AG09319 (cell line): ENCODE measurements around the gene TSEN34.
A peak's percentile ranks its signal among the peaks of the same experiment; 100 is the strongest.
"Not testable (repeated sequence)": the region's sequence is repeated elsewhere in the genome, so short reads cannot be mapped to it uniquely, and the experiment has no call there.

Experiments
- DNase-seq: peaks from one replicate; pipeline ENCODE4 v3.0.0-alpha.2; 2010; ENCODE audit warnings: low read depth; ENCODE audit errors: extremely low read depth
- TF ChIP-seq, protein P1 (sequence below): IDR thresholded peaks from 2 replicates; pipeline ENCODE4 v1.5.1; 2011; ENCODE audit warnings: low read depth, mild to moderate bottlenecking, inconsistent platforms, low read length, moderate library complexity

The TSEN34 gene

DNA sequence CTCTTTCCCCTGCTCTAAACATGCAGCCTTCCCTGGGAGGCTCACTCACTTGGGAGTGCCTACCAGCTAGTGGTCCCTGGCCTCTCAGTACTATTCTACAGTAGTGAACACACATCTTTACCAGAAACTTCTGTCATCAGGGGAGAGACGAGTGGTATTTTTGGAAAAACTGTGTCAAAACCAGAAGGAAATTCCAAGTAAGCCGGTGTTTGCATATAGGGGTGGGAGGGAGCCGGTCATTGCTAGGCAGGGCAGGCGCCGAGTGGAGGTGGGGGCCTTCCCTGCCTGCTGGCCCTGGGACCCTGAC lies 16.5 kb downstream of the TSEN34 start:
- TF ChIP-seq, protein P1, sequence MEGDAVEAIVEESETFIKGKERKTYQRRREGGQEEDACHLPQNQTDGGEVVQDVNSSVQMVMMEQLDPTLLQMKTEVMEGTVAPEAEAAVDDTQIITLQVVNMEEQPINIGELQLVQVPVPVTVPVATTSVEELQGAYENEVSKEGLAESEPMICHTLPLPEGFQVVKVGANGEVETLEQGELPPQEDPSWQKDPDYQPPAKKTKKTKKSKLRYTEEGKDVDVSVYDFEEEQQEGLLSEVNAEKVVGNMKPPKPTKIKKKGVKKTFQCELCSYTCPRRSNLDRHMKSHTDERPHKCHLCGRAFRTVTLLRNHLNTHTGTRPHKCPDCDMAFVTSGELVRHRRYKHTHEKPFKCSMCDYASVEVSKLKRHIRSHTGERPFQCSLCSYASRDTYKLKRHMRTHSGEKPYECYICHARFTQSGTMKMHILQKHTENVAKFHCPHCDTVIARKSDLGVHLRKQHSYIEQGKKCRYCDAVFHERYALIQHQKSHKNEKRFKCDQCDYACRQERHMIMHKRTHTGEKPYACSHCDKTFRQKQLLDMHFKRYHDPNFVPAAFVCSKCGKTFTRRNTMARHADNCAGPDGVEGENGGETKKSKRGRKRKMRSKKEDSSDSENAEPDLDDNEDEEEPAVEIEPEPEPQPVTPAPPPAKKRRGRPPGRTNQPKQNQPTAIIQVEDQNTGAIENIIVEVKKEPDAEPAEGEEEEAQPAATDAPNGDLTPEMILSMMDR, result no peak
- DNase-seq, result no peak

GRCh38 chr19:54207983-54208783 lies 17.1 kb downstream of the TSEN34 start:
- TF ChIP-seq, protein P1, result no peak
- peak; percentile 73 for DNase-seq

DNA sequence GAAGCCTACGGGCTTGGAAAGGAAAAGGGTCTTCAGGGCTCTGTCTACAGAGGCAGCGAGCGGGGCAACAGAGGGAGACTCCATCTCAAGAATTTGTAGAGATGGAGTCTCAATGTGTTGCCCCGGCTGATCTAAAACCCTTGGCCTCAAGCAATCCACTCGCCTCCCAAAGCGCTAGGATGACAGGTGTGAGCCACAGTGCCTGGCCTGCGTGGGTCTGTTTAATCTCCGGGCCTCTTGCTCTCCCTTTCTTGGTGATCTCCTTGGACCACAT lies 17.6 kb downstream of the TSEN34 start:
- DNase-seq, result no peak
- TF ChIP-seq, protein P1, result no peak

DNA sequence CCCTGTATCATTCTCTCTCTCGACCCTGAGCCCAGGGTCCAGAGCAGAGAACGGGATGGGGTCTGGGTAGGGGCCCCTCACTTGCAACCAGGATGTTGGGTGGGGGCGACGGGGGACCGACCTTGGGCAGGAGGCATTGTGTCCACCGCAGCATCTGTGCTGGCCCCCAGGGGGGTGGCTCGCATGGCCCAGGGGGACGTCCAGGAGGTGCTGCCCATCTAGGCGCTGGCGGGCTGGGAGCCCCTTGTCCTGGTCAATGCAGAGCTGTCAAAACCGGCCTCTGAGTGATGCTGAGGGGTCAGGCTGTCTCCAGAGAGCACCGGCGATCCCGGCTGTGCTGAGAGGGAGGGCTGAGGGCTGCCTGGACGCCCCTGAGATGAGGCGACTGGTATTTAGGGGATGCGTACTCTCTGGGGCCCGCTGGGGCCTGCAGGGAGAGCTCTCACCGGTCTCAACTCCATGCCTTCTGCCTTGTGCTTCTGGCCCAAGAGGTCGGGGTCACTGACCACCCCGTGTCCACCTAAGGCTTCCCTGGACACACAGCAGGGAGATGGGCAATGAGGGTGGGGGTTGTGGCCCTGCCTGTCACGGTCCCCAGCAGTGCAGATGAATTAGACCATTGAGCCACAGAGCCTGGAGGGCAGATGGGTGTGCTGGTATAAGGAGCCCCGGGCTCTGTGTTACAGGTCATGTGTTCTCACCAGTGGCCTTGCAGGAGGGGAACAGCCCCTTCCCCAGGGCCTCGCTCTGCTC lies 18.1 kb downstream of the TSEN34 start:
- TF ChIP-seq, protein P1, result no peak
- no peak for DNase-seq

- TF ChIP-seq, protein P1, result no peak
- DNase-seq, result peak; percentile 93
These were observed 18.8 kb downstream of the TSEN34 start for GRCh38 chr19:54209811-54210494.

DNA sequence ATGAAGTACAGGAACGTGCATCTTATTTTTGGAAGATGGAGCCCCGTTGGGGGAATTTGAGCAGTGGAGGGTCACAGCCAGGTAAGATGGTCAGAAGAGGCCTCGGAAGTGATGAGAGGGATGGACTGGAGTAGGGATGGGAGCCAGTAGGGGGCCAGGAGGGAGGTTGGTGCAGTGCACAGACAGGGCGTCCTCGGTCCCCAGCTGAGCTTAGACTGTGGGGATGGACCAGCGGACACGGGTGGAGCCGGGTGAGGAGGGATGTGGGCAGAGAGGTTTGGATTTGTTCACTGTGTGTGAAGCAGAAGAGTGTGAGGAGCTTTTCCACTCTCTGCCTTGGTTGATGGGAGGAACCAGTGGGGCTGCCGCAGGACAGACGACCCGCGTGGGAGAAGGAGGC lies 20.1 kb downstream of the TSEN34 start:
- no peak for DNase-seq

DNA sequence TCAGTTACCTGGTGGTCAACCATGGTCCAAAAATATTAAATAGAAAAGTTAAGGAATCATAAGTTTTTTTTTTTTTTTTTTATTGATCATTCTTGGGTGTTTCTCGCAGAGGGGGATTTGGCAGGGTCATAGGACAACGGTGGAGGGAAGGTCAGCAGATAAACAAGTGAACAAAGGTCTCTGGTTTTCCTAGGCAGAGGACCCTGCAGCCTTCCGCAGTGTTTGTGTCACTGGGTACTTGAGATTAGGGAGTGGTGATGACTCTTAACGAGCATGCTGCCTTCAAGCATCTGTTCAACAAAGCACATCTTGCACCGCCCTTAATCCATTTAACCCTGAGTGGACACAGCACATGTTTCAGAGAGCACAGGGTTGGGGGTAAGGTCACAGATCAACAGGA lies 23.1 kb downstream of the TSEN34 start:
- not testable (repeated sequence) for DNase-seq

More for the DNA sequence above, 20.1 kb downstream of the TSEN34 start:
- TF ChIP-seq, protein P1, result no peak

GRCh38 chr19:54214734-54215133 lies 23.6 kb downstream of the TSEN34 start:
- not testable (repeated sequence) for DNase-seq
